ENCODE data around the gene CAPN9. TPM values are rescaled to one million over a fixed set of nuclear protein-coding genes. Genes with fewer than 3 reads are reported as not detected.

The CAPN9 gene
- total RNA-seq, 1 donor from 2014 or later, result 0.19 TPM

DNA sequence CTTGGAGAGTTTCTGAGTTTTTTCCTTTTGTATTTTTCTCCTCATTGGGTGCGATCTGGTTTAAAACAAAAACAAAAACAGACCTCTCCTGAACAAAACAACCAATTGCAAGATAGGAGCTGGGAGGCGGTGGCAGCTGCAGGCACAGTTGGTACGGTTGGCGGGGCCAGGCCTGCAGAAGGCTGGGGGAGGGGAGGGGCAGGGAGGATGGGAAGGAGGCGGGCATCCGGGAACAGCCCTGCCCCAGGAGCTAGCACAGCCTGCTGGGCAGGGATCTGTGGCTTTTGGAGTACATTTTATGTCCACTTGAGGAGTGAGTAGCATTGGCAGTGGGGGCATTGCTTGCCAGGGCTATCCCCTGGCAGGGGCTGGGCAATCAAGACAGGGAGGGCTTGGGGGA lies 5.2 kb downstream of the CAPN9 start:
- H3K79me2 ChIP-seq (ENCODE audit: low read depth), result no peaks in the 10 kb centered on the region
- Mint-ChIP-seq H3K27me3 (ENCODE audit: insufficient read depth, low read depth) (peaks cover 11% of the 10 kb centered on the region), H3K36me3 (no peaks in the 10 kb centered on the region), H3K9me3 (no peaks in the 10 kb centered on the region), H3K4me3 (no peak overlapping the region), H3K27ac (no peak overlapping the region), H3K4me1 (peaks cover 53% of the 10 kb centered on the region)
- no peaks in the 10 kb centered on the region for H4K20me1 ChIP-seq (ENCODE audit: low read depth)
- no peak overlapping the region for H3K4me3 ChIP-seq
- DNase-seq (ENCODE audit: low spot score), result no peak
- no peak overlapping the region for H3K9ac ChIP-seq
- H3F3A ChIP-seq (ENCODE audit: low read depth), result peaks cover 9% of the 10 kb centered on the region
- no peak overlapping the region for H3K4me2 ChIP-seq
- H3K36me3 ChIP-seq, result no peaks in the 10 kb centered on the region
- H3K27ac ChIP-seq, result no peak overlapping the region
- TF ChIP-seq EZH2 (IDR thresholded peaks at IDR 0.05) (no peak), EZH2phosphoT487 (IDR thresholded peaks at IDR 0.05) (no peak)
- TF ChIP-seq, protein P1, sequence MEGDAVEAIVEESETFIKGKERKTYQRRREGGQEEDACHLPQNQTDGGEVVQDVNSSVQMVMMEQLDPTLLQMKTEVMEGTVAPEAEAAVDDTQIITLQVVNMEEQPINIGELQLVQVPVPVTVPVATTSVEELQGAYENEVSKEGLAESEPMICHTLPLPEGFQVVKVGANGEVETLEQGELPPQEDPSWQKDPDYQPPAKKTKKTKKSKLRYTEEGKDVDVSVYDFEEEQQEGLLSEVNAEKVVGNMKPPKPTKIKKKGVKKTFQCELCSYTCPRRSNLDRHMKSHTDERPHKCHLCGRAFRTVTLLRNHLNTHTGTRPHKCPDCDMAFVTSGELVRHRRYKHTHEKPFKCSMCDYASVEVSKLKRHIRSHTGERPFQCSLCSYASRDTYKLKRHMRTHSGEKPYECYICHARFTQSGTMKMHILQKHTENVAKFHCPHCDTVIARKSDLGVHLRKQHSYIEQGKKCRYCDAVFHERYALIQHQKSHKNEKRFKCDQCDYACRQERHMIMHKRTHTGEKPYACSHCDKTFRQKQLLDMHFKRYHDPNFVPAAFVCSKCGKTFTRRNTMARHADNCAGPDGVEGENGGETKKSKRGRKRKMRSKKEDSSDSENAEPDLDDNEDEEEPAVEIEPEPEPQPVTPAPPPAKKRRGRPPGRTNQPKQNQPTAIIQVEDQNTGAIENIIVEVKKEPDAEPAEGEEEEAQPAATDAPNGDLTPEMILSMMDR (IDR thresholded peaks at IDR 0.05), result no peak
- H3K9me3 ChIP-seq (ENCODE audit: low read depth), result no peaks in the 10 kb centered on the region
- H2AFZ ChIP-seq (replicated peaks), result peak overlapping the region; percentile 63
- no peaks in the 10 kb centered on the region for H3K27me3 ChIP-seq
- H3K4me1 ChIP-seq, result peaks cover 18% of the 10 kb centered on the region

DNA sequence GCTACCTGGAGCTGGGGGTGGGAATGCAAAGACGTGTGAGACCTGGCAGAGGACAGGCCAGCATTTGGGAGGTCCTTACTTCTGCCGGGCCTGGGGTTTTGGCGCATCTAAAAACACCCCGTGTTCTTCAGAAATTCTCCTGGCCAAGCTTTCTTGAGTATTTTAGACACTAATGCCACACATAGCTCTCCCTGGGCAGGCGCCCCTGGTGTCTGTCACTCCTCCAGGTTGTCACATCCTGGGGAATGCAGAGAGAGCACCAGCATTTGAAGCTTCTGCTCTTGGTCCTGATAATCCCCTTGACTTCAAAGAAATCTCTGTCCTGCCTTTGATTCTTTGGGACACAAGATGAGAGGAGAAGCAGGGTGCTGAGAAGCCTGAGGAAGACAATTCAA lies 6.0 kb downstream of the CAPN9 start:
- Histone ChIP-seq H3K9me3 (ENCODE audit: low read depth) (no peaks in the 10 kb centered on the region), H3K4me2 (no peak overlapping the region), H3F3A (ENCODE audit: low read depth) (peaks cover 9% of the 10 kb centered on the region), H3K36me3 (no peaks in the 10 kb centered on the region), H3K4me1 (peaks cover 18% of the 10 kb centered on the region), H4K20me1 (ENCODE audit: low read depth) (no peaks in the 10 kb centered on the region), H3K9ac (no peak overlapping the region), H3K27me3 (no peaks in the 10 kb centered on the region), H2AFZ (replicated peaks) (peak overlapping the region; percentile 66), H3K27ac (no peak overlapping the region), H3K4me3 (no peak overlapping the region), H3K79me2 (ENCODE audit: low read depth) (no peaks in the 10 kb centered on the region)
- peak overlapping the region; percentile 94 for H3K27ac Mint-ChIP-seq
- TF ChIP-seq, protein P1 (IDR thresholded peaks at IDR 0.05), result no peak
- TF ChIP-seq EZH2 (IDR thresholded peaks at IDR 0.05) (no peak), EZH2phosphoT487 (IDR thresholded peaks at IDR 0.05) (no peak)
- peaks cover 51% of the 10 kb centered on the region for H3K4me1 Mint-ChIP-seq
- H3K27me3 Mint-ChIP-seq (ENCODE audit: insufficient read depth, low read depth), result peaks cover 12% of the 10 kb centered on the region
- peak overlapping the region; percentile 27 for H3K4me3 Mint-ChIP-seq
- H3K36me3 Mint-ChIP-seq, result no peaks in the 10 kb centered on the region
- no peak for DNase-seq (ENCODE audit: low spot score)
- H3K9me3 Mint-ChIP-seq, result no peaks in the 10 kb centered on the region

DNA sequence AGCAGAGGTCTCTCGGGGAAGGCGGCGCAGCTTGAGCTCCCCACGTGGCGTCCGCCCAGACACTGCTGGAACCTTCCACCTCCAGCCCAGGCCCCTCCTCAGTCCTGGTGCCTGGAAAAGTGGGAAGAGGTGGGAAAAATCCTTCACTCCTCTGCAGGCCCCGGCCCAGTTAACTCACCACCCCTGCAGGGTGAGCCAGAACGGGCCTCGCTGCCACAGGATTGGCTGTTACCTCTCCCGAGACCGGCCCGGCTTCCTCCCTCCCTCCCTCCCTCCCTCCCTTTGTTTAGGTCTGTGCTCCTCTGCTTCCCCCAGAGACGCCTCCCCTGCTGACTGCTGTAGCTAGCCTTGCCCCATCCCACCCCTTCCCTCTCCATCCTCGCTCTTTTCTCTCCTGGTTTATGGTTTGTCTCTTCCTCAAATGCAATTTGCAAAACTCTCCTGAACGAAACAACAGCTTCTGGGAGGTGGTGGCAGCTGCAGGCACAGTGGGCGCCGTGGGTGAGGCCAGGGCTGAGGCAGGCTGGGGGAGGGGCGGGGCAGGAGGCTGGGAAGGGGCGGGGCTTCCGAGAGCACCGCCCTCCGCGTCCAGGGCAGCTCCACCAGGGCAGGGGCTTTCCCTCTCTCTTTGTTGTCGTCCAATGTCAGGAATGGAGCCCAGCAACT lies 6.5 kb downstream of the CAPN9 start:
- Mint-ChIP-seq H3K4me1 (peaks cover 46% of the 10 kb centered on the region), H3K27ac (peak overlapping the region; percentile 94), H3K9me3 (no peaks in the 10 kb centered on the region), H3K27me3 (ENCODE audit: insufficient read depth, low read depth) (peaks cover 16% of the 10 kb centered on the region), H3K4me3 (peak overlapping the region; percentile 65), H3K36me3 (no peaks in the 10 kb centered on the region)
- no peaks in the 10 kb centered on the region for H3K9me3 ChIP-seq (ENCODE audit: low read depth)
- no peak for TF ChIP-seq EZH2phosphoT487 (IDR thresholded peaks at IDR 0.05)
- TF ChIP-seq EZH2 (IDR thresholded peaks at IDR 0.05), result no peak
- TF ChIP-seq, protein P1 (IDR thresholded peaks at IDR 0.05), result no peak
- H3K27me3 ChIP-seq, result no peaks in the 10 kb centered on the region
- no peaks in the 10 kb centered on the region for H4K20me1 ChIP-seq (ENCODE audit: low read depth)
- no peaks in the 10 kb centered on the region for H3K79me2 ChIP-seq (ENCODE audit: low read depth)
- no peak overlapping the region for H3K9ac ChIP-seq
- H2AFZ ChIP-seq (replicated peaks), result peak overlapping the region; percentile 66
- no peak overlapping the region for H3K4me3 ChIP-seq
- peak overlapping the region; percentile 58 for H3K4me2 ChIP-seq
- H3K4me1 ChIP-seq, result peaks cover 18% of the 10 kb centered on the region
- H3F3A ChIP-seq (ENCODE audit: low read depth), result peaks cover 9% of the 10 kb centered on the region
- no peak overlapping the region for H3K27ac ChIP-seq
- peak; percentile 76 for DNase-seq (ENCODE audit: low spot score)
- no peaks in the 10 kb centered on the region for H3K36me3 ChIP-seq

Measured in neural progenitor cell (in vitro differentiated cells).